ENCODE measurements around the gene FRRS1.
"Not testable (repeated sequence)": the region's sequence is repeated elsewhere in the genome, so short reads cannot be mapped to it uniquely, and the experiment has no call there.

GRCh38 chr1:99793861-99794260 lies 27.4 kb upstream of the FRRS1 start:
- not testable (repeated sequence) for TF ChIP-seq CTCF, POLR2A (IDR thresholded peaks at IDR 0.05)
